OCI-LY7 (cell line): ENCODE results near the gene LRRC36.

Experiments used
- CTCF ChIP-seq: fragments of 200-600 bp; sonication (generic); conservative IDR thresholded peaks from 2 replicates; pipeline ENCODE4 v1.5.1; 2014; ENCODE audit warnings: mild to moderate bottlenecking, antibody characterized with exemption, low read length, moderate library complexity, mixed read lengths
- EZH2phosphoT487 ChIP-seq: fragments of 200-600 bp; sonication (generic); IDR thresholded peaks from 2 replicates; pipeline ENCODE4 v1.6.1; 2018; ENCODE audit warnings: low read depth, borderline replicate concordance, mild to moderate bottlenecking, mixed run types, antibody characterized with exemption, low read length, moderate library complexity, mixed read lengths

GRCh38 chr16:67399749-67400704 is 73.4 kb downstream of the LRRC36 start:
- peak; percentile 9 for TF ChIP-seq CTCF
- TF ChIP-seq EZH2phosphoT487 = no peak
